D721Med (cell line): ENCODE results near the gene EPHB1.

Experiments used
- DNase-seq: peaks from one replicate; pipeline ENCODE4 v3.0.0; 2011; ENCODE audit warnings: low spot score; ENCODE audit not compliant: insufficient read length
- FAIRE-seq: peaks from 2 replicates; lab custom pipeline; 2011; peaks lifted over from hg19 to GRCh38; lab: Jason Lieb, UNC
- TF ChIP-seq, protein P1 (sequence below): IDR thresholded peaks from 2 replicates; pipeline ENCODE4 v1.5.1; 2012; ENCODE audit warnings: mild to moderate bottlenecking, control low read depth; ENCODE audit not compliant: insufficient read depth; ENCODE audit errors: missing control alignments

The EPHB1 gene

DNA sequence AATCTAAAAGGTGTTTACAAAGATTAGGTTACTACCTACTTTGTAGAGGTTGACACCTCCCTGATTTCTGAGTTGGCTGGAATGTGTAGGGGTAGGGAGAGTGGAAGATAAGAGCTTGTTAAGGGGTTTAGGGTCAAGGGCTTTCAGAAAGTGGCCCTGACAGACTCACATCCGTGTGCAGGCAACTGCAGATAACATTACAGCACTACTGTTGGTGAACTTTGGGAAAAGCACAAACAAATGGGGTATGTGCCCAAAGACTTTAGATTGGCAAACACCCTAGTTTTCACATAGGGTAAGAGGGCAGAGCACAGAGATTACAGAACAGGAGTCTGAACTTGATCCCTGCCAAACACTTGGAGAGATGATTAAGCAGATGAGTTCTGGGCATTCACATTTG lies 375.7 kb downstream of the EPHB1 start:
- DNase-seq (no peak), FAIRE-seq (no peak)
- TF ChIP-seq, protein P1, sequence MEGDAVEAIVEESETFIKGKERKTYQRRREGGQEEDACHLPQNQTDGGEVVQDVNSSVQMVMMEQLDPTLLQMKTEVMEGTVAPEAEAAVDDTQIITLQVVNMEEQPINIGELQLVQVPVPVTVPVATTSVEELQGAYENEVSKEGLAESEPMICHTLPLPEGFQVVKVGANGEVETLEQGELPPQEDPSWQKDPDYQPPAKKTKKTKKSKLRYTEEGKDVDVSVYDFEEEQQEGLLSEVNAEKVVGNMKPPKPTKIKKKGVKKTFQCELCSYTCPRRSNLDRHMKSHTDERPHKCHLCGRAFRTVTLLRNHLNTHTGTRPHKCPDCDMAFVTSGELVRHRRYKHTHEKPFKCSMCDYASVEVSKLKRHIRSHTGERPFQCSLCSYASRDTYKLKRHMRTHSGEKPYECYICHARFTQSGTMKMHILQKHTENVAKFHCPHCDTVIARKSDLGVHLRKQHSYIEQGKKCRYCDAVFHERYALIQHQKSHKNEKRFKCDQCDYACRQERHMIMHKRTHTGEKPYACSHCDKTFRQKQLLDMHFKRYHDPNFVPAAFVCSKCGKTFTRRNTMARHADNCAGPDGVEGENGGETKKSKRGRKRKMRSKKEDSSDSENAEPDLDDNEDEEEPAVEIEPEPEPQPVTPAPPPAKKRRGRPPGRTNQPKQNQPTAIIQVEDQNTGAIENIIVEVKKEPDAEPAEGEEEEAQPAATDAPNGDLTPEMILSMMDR: no peak

DNA sequence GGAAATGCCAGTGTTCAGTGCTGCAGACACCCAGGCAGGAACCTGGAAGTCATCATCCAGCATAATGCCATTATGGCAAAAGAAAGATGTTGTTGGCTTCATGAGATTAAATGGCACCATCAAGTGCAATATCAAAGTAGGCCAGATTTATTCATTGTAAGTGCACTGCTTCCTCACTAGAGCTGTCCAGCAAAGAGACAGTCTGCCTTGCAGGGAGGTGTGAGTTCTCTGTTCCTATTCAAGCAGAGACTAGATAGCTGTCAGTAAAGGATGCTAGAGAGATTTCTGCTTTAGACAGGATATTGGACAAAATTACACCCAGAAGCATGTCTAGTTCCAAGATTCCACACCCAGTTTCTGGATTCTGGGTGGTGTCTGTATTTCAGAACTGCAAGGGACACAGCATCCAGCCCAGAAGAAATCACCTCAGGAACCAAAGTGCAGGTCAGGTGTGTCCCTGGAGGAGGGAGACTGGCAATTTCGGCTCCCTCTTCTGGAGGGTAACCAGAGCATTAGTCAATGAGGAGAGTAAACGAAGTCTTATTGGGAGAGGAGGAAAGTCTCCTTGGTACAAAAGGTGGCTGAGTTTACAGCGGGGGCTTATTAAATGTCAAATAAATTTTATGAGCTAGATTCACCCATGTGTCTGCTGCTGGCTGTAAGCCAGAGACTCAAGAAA lies 377.3 kb downstream of the EPHB1 start:
- no peak for DNase-seq
- no peak for FAIRE-seq
- TF ChIP-seq, protein P1: no peak

DNA sequence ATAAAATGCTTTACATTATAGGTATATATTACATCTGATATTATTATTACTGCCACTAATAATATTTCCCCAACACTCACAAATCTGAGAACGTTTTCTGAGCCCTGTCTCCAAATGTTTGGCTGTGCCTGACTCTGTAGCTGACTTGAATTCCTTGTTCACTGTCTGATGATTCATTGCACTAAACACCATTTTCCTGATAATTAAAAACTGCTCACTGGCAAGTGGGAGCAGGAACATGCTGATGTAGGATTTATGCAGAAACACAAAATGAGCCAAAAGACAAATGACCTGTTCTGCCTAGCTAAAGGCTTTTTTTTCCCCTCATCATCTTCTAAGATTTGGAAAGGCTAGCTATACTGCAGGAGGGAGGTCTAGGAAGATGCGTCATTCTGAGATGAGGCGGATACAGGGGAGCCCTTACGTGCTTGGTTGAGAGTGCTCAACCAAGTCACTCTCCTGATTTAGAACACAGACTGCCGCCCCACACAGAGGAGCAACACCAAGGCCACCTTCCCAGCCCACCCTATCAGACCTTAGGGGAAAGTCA lies 380.7 kb downstream of the EPHB1 start:
- no peak for FAIRE-seq
- no peak for DNase-seq
- TF ChIP-seq, protein P1: no peak

DNA sequence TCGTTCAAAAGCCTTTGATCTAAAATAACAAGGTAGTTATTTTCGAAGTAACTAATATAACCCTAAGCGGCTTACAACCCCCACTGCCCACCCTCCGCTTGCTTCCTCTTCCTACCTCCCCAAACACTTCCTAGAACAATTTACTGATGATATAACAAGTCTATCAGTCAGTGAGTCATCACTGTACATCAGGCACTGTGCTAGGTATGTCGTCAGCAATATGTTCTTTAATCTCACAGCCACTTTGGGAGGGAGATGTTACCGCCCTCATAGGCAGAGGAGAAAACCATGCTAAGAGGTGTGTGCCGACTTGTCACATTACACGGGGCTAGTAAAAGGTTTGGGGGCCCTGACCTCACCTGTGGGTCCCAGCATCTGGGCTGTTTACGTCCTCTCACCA lies 381.8 kb downstream of the EPHB1 start:
- DNase-seq (no peak), FAIRE-seq (no peak)
- TF ChIP-seq, protein P1: no peak

DNA sequence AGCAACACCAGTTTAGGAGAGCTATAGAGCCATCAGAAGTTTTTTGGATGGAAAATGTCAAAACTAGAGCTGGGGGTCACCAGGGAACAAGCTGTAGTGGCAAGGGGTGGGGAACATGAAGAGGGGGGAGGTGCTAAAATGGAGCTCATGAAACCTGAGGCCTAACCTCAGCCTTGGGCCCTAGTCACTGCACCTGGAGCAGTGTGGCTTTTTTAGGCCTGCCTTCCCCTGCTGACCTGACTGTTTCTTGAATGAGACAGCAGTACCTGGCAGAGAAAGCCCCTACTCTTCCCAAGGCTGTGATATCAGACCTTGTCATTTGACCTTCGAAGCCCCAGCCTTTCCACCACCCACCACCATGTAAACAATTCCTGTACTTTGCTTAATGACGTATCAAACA lies 383.5 kb downstream of the EPHB1 start:
- DNase-seq: no peak
- TF ChIP-seq, protein P1: no peak
- FAIRE-seq: no peak

DNA sequence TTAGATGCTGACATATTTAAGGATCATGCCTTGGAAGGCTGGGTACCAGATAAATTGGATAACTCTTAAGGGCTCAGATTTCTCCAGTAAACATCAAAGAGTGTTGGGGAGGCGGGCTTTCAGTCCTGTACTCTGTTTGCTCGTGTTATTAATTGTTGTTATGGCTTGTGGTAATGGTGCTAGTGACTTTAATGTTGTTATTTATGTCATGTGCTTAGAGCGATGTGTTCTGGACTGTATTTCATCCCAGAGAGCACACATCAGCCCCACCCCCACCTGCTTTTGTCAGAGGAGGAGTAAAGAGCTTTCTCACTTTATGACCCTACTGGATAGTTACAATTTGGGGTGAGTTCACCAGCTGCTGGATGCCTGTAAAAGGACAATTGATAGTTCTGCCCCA lies 386.3 kb downstream of the EPHB1 start:
- DNase-seq (no peak), FAIRE-seq (no peak)
- TF ChIP-seq, protein P1: no peak

DNA sequence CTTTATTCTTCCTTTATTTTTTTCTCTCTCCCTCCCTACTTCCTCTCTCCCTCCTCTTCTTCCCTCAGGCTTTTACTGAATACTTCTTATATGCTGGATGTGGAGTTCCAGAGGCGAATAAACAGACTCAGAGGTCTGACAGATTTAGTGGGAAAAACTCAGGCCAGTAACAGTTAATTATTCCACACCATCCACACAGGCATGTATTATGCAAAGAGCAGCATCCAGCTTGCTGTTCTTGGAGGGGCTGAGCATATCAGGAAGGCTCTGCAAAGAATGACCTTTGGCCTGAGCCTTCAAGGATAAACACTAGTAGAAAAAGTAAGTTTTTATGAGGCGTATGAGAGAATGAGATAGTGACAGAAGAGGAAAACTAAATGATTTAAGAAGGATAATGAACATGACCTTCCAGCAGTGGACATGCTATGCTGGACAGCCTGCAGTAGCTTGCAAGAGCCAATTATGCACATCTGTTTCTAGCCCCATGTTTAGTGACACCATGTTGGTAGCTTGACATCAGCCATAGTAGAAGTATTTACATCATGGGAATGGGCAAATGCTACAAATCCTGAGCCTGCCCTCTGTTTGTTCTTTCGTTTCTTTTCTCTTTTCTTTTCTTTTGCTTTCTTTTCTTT lies 387.4 kb downstream of the EPHB1 start:
- TF ChIP-seq, protein P1: no peak
- DNase-seq (no peak), FAIRE-seq (no peak)
